HPDE6-E6E7 (cell line): ENCODE data around the gene TTLL3.
"Not testable (repeated sequence)": the region's sequence is repeated elsewhere in the genome, so short reads cannot be mapped to it uniquely, and the experiment has no call there.

Experiments used
- DNase-seq: peaks from one replicate; pipeline ENCODE4 v3.0.0; 2011; ENCODE audit warnings: missing footprints; ENCODE audit errors: extremely low spot score

Gene TTLL3

GRCh38 chr3:9865125-9865637, 55.1 kb downstream of the TTLL3 start:
- DNase-seq = not testable (repeated sequence)

GRCh38 chr3:9866639-9867038, 56.6 kb downstream of the TTLL3 start:
- DNase-seq = no peak

- no peak for DNase-seq
These were observed 57.0 kb downstream of the TTLL3 start for GRCh38 chr3:9867106-9867505.

GRCh38 chr3:9869955-9870354, 59.9 kb downstream of the TTLL3 start:
- DNase-seq = no peak

- no peak for DNase-seq
These were observed 60.9 kb downstream of the TTLL3 start for GRCh38 chr3:9870978-9871377.

GRCh38 chr3:9872067-9872466, 62.0 kb downstream of the TTLL3 start:
- DNase-seq = not testable (repeated sequence)

GRCh38 chr3:9875448-9875847, 65.4 kb downstream of the TTLL3 start:
- DNase-seq = no peak

- not testable (repeated sequence) for DNase-seq
These were observed 66.2 kb downstream of the TTLL3 start for GRCh38 chr3:9876255-9876654.

GRCh38 chr3:9876991-9877390, 66.9 kb downstream of the TTLL3 start:
- no peak for DNase-seq

GRCh38 chr3:9878700-9879099, 68.6 kb downstream of the TTLL3 start:
- DNase-seq = no peak

- no peak for DNase-seq
These were observed 69.9 kb downstream of the TTLL3 start, which contains the start of gene CIDEC for GRCh38 chr3:9879830-9880549. TSS of gene CIDEC (minus strand) at chr3:9880253. CDS start at chr3:9878486, 1,767 bp downstream.

- no peak for DNase-seq
These were observed 71.4 kb downstream of the TTLL3 start for GRCh38 chr3:9881441-9881840.

GRCh38 chr3:9883706-9884554, 73.9 kb downstream of the TTLL3 start:
- DNase-seq = no peak

- DNase-seq = peak; percentile 51
These were observed 74.6 kb downstream of the TTLL3 start for GRCh38 chr3:9884555-9885165.
